Mesothelial cell of epicardium (in vitro differentiated cells): ENCODE results near the gene PJA1. TPM values are rescaled to one million over a fixed set of nuclear protein-coding genes. Genes with fewer than 3 reads are reported as not detected.
A peak's percentile ranks its signal among the peaks of the same experiment; 100 is the strongest.

ENCODE experiments used
- DNase-seq, 2 experiments: peaks; one replicate each; pipeline ENCODE4 v3.0.0; 2021; ENCODE audit warnings: low spot score in 2 of 2; ENCODE audit not compliant: unreplicated experiment in 2 of 2
- H3K27ac Mint-ChIP-seq: 2 replicates; pipeline ENCODE4 v1.8.0; 2021; ENCODE audit warnings: mixed read lengths
- H3K27me3 Mint-ChIP-seq: 2 replicates; pipeline ENCODE4 v1.8.0; 2021; ENCODE audit warnings: low read depth, mixed read lengths
- H3K36me3 Mint-ChIP-seq: 2 replicates; pipeline ENCODE4 v1.8.0; 2021; ENCODE audit warnings: mixed read lengths
- H3K4me1 Mint-ChIP-seq: 2 replicates; pipeline ENCODE4 v1.8.0; 2021; ENCODE audit warnings: mixed read lengths
- H3K4me3 Mint-ChIP-seq: 2 replicates; pipeline ENCODE4 v1.8.0; 2021; ENCODE audit warnings: mild to moderate bottlenecking, moderate library complexity, mixed read lengths
- H3K9me3 Mint-ChIP-seq: 2 replicates; pipeline ENCODE4 v1.8.0; 2021; ENCODE audit warnings: mixed read lengths
- total RNA-seq: library from RNA; stranded (reverse); gene quantifications from 3 replicates; pipeline ENCODE4 v1.2.1, GENCODE V29; 2021
- TF ChIP-seq, protein P1 (sequence below): fragments of 200-600 bp; sonication (generic); IDR thresholded peaks from one replicate; pipeline ENCODE4 v1.5.0; 2021; ENCODE audit warnings: antibody characterized with exemption; ENCODE audit not compliant: unreplicated experiment

Gene PJA1
- total RNA-seq, 1 donor from 2014 or later: 37.5 TPM

DNA sequence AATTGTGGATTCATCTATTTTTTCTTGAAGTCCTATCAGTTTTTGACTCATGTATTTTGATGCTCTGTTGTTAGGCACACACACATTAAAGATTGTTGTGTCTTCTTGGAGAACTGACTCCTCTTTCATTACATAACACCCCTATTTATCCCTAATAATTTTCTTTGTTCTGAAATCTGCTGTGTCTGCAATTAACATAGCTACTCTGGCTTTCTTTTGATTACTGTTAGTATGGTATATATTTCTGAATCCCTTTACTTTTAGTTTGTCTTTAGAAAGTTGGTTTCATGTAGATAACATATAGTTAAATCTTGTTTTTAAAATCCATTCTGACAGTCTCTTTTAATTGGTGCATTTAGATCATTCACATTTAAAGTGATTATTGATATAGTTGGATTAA, 5.1 kb upstream of the PJA1 start:
- peaks cover 22% of the 10 kb centered on the region for H3K9me3 Mint-ChIP-seq
- H3K27me3 Mint-ChIP-seq: no peaks in the 10 kb centered on the region
- DNase-seq: no peak
- H3K4me3 Mint-ChIP-seq: no peak overlapping the region
- no peak overlapping the region for H3K27ac Mint-ChIP-seq
- H3K4me1 Mint-ChIP-seq: peaks cover 4% of the 10 kb centered on the region
- TF ChIP-seq, protein P1, sequence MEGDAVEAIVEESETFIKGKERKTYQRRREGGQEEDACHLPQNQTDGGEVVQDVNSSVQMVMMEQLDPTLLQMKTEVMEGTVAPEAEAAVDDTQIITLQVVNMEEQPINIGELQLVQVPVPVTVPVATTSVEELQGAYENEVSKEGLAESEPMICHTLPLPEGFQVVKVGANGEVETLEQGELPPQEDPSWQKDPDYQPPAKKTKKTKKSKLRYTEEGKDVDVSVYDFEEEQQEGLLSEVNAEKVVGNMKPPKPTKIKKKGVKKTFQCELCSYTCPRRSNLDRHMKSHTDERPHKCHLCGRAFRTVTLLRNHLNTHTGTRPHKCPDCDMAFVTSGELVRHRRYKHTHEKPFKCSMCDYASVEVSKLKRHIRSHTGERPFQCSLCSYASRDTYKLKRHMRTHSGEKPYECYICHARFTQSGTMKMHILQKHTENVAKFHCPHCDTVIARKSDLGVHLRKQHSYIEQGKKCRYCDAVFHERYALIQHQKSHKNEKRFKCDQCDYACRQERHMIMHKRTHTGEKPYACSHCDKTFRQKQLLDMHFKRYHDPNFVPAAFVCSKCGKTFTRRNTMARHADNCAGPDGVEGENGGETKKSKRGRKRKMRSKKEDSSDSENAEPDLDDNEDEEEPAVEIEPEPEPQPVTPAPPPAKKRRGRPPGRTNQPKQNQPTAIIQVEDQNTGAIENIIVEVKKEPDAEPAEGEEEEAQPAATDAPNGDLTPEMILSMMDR: no peak
- no peaks in the 10 kb centered on the region for H3K36me3 Mint-ChIP-seq

DNA sequence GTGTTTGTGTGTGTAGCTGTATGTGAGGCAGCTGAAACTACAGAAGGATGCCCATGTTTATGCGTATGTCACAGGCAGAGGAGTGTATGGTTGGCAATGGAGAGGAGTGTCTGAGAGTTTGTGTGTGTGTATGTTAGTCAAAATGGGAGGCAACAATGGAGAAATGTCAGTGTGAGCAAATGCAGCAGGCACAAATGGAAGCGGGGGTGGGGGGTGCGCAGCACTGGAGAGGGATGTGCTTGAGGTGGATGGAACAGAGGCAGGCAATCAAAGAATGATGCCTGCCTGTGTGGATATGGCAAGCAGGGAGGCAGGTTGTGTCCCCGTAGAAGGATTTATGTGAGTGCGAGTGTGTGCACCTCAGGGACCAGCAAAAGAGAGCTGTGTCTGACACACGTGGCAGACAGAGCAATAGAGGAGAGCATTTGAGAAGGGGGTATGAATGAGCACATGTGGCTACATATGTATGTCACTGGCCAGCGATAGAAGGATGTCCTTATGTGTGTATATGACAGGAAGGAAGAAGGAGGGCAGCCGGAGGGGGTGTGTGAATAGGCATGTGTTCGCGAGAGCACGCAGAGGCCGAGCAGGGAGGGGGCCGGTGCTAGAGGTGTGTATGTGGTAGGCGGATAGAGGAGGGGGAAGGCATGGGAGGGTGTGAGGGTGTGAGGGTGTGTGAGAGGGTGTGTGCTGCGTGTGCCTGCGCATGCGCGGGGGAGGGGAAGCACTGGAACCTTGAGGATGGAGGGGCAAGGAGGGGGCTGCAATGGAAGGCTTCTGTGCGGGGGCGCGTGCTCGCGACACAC, 1.1 kb downstream of the PJA1 start:
- TF ChIP-seq, protein P1: no peak
- Mint-ChIP-seq H3K27ac (peak overlapping the region; percentile 35), H3K4me3 (peak overlapping the region; percentile 84), H3K36me3 (peaks cover 17% of the 10 kb centered on the region), H3K4me1 (peaks cover 15% of the 10 kb centered on the region), H3K9me3 (peaks cover 6% of the 10 kb centered on the region), H3K27me3 (no peaks in the 10 kb centered on the region)
- DNase-seq: peak in 1 of 2 experiments; percentile 39

DNA sequence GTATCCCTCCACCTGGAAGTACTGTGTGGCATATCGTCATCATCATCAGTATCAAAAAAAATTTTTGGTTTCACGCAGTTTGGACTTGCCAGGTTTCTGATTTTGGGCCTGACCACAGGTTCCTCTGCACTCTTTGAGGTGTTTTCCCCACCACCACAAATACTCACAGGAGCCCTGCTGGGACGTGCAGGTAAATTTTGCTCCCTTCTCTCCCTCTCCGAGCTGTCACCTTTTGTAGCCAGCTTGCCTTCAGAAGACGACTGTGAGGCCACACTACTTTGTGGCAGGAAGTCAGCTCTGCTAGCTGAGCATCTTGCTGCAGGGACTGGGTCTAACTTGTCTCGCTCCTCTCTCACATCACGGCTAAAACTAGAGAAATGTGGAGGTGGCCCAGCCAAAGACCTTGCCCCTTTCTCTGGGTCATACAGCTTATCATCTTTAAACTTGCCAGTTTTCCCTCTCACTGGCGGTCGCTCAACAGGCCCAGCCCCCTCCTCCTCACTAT, 2.8 kb downstream of the PJA1 start:
- Mint-ChIP-seq H3K9me3 (peaks cover 4% of the 10 kb centered on the region), H3K36me3 (peaks cover 17% of the 10 kb centered on the region), H3K4me1 (peaks cover 24% of the 10 kb centered on the region), H3K27ac (no peak overlapping the region), H3K4me3 (no peak overlapping the region), H3K27me3 (no peaks in the 10 kb centered on the region)
- TF ChIP-seq, protein P1: no peak
- no peak for DNase-seq

DNA sequence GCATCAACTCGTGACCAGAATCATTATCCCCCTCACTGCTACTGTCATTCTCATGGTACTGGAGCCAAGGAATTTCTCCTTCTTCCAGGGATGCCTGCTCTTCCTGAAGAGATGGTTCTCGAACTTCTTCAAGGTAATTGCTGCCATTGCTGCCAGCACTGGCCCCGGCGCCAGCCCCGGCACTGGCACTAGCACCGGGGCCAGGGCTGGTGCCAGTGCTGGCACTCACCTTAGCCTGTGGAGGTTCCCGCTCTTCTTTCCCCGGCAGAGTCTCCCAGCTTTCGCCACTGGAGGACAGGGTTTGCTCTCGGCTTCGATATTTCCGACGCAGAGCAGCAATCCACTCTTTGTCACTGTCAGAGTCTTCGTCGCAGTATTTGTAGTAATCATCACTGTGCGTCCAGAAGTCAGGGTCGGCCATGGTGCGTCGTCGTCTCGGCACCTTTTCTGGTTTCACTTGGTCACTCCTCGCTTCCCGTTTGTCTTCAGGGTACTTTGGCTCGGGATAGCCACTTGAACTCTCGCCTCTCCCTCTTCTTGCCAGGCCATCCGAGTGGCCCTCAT, 3.4 kb downstream of the PJA1 start:
- H3K27me3 Mint-ChIP-seq: no peaks in the 10 kb centered on the region
- peaks cover 24% of the 10 kb centered on the region for H3K4me1 Mint-ChIP-seq
- no peak for DNase-seq

DNA sequence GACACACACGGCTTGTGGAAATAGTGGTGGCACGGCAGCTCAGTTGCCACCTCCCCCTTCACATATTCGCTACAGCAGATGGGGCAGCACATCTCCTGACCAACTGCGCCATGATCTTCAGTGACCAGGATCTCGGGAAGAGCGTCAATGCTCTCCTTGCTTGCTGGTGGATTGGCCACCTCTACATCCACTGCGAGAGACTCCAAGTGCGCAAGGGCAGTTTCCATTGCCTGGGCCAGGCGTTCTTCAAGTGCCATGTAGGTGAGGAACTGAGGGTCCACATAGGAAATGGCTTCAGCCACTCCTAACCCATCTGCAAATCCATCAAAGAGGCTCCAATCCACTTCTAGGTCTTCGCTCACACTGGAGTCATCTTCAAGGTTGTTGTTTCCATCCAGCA, 3.9 kb downstream of the PJA1 start:
- Mint-ChIP-seq H3K27me3 (no peaks in the 10 kb centered on the region), H3K4me1 (peaks cover 24% of the 10 kb centered on the region), H3K9me3 (peaks cover 4% of the 10 kb centered on the region), H3K36me3 (peaks cover 17% of the 10 kb centered on the region), H3K27ac (no peak overlapping the region), H3K4me3 (no peak overlapping the region)
- TF ChIP-seq, protein P1: no peak
- no peak for DNase-seq

More for the DNA sequence above, 3.4 kb downstream of the PJA1 start:
- Mint-ChIP-seq H3K9me3 (peaks cover 4% of the 10 kb centered on the region), H3K36me3 (peaks cover 17% of the 10 kb centered on the region), H3K27ac (no peak overlapping the region), H3K4me3 (no peak overlapping the region)
- TF ChIP-seq, protein P1: no peak
